ENCODE measurements around the gene RDH14. TPM values are rescaled to one million over a fixed set of nuclear protein-coding genes. Genes with fewer than 3 reads are reported as not detected.

The RDH14 gene
- total and polyA plus RNA-seq, 2 of the 4 experiments (the other 2 are of a cell fraction) = 11.9 to 12.2 TPM

- no peak overlapping the region for H2BK20ac ChIP-seq (ENCODE audit: low read depth, low read length)
- DNase-seq (no peak), ATAC-seq (ENCODE audit: low read depth) (no peak)
- H3K4me1 ChIP-seq (ENCODE audit: control insufficient read depth, insufficient read depth, low read length) = no peaks in the 10 kb centered on the region
- TF ChIP-seq MAZ (IDR thresholded peaks at IDR 0.05; ENCODE audit: borderline replicate concordance, low read depth, low read length) (no peak), RFX5 (IDR thresholded peaks at IDR 0.05; ENCODE audit: low read depth, low read length) (no peak), RCOR1 (IDR thresholded peaks at IDR 0.05; ENCODE audit: insufficient replicate concordance, low read length) (no peak)
- H2AK5ac ChIP-seq (ENCODE audit: low read depth, low read length) = no peak overlapping the region
- H4K91ac ChIP-seq (ENCODE audit: insufficient read depth, low read depth, low read length) = no peak overlapping the region
- H3K9ac ChIP-seq (ENCODE audit: low read depth, low read length) = no peak overlapping the region
- no peak overlapping the region for H3K4ac ChIP-seq (ENCODE audit: low read depth, low read length)
- ChIA-PET POLR2A (ENCODE audit: unreplicated experiment) (no interaction called here), CTCF (interaction anchor here (0.9 kb wide), 1 partner anchor 20 kb away, joined by 3 read pairs; no protein-coding TSS in a partner anchor)
- no peak overlapping the region for H3K14ac ChIP-seq (replicated peaks; ENCODE audit: low read depth, low read length)
- H4K5ac ChIP-seq (ENCODE audit: low read depth, low read length) = no peak overlapping the region
- H3K18ac ChIP-seq (ENCODE audit: low read depth, low read length) = no peak overlapping the region
- H3K9me3 ChIP-seq (ENCODE audit: control insufficient read depth, insufficient read depth, low read length) = no peaks in the 10 kb centered on the region; the same call in 1 of the 2 replicates
- no peak overlapping the region for H3K23ac ChIP-seq (ENCODE audit: low read depth, low read length)
- H4K20me1 ChIP-seq (ENCODE audit: insufficient read depth, low read length) = no peaks in the 10 kb centered on the region
- no TSS peak for BruUV-seq (replicated peaks)
- no peaks in the 10 kb centered on the region for H3K9me1 ChIP-seq (ENCODE audit: insufficient read depth, low read length)
- H3K27me3 ChIP-seq (ENCODE audit: control insufficient read depth, insufficient read depth, low read length) = no peaks in the 10 kb centered on the region
- no peaks in the 10 kb centered on the region for H3K79me1 ChIP-seq (ENCODE audit: low read depth in 1 of 2, low read length in 2 of 2)
- in situ Hi-C loops (cut with MboI; ENCODE audit: low sequenced_read_pairs) (no loop called here), dilution Hi-C loops (cut with HindIII; ENCODE audit: low sequenced_read_pairs, unreplicated experiment) (no loop called here), intact Hi-C loops (cut with micrococcal nuclease) (no loop called here)
- H3K56ac ChIP-seq (ENCODE audit: extremely low read depth, insufficient read depth, low read length) = no peak overlapping the region
- H2BK15ac ChIP-seq (ENCODE audit: low read depth, low read length) = no peak overlapping the region
- no CpG with 5 or more reads among the region's 2 CpGs for WGBS, 2 experiments (ENCODE audit: extremely low coverage in 2 of 2, insufficient read length in 1 of 2)
- H2BK120ac ChIP-seq (ENCODE audit: low read depth, low read length) = no peak overlapping the region
- no peak overlapping the region for H2BK5ac ChIP-seq (ENCODE audit: low read depth, low read length, poor library complexity, severe bottlenecking)
- no peak overlapping the region for H3K27ac ChIP-seq (ENCODE audit: insufficient read depth, low read length)
- H3K4me3 ChIP-seq (ENCODE audit: insufficient read depth, low read depth, low read length) = no peak overlapping the region
- H3K4me2 ChIP-seq (ENCODE audit: low read depth, low read length) = no peak overlapping the region
- no peak overlapping the region for H2AFZ ChIP-seq (replicated peaks; ENCODE audit: low read length, poor library complexity)
- no peak overlapping the region for H2AK9ac ChIP-seq (replicated peaks; ENCODE audit: low read depth, low read length, poor library complexity)
- no peak overlapping the region for H4K8ac ChIP-seq (ENCODE audit: low read depth in 2 of 2, low read length in 2 of 2)
- H3K36me3 ChIP-seq (ENCODE audit: control insufficient read depth, insufficient read depth, low read length) = no peaks in the 10 kb centered on the region
Measured at GRCh38 chr2:18540872-18541271, 19.6 kb downstream of the RDH14 start.

Measured in IMR-90 (cell line).